HEK293T (cell line): Measurements from ENCODE around the gene ATG13.

Experiments used
- CTBP1 ChIP-seq: fragments of 450-650 bp; IDR thresholded peaks from 2 replicates; pipeline ENCODE4 v1.6.1; 2016; ENCODE audit warnings: borderline replicate concordance
- FOXK2 ChIP-seq: fragments of 450-650 bp; IDR thresholded peaks from 2 replicates; pipeline ENCODE4 v1.6.1; 2016; ENCODE audit warnings: mild to moderate bottlenecking
- SP1 ChIP-seq: fragments of 450-650 bp; IDR thresholded peaks from 2 replicates; pipeline ENCODE4 v1.6.1; 2017
- TARDBP ChIP-seq: fragments of 450-650 bp; IDR thresholded peaks from 2 replicates; pipeline ENCODE4 v1.6.1; 2016
- TF ChIP-seq, protein P1 (sequence below): fragments of 450-650 bp; IDR thresholded peaks from 2 replicates; pipeline ENCODE4 v1.6.1; 2016

- TF ChIP-seq TARDBP, result no peak
- TF ChIP-seq, protein P1, sequence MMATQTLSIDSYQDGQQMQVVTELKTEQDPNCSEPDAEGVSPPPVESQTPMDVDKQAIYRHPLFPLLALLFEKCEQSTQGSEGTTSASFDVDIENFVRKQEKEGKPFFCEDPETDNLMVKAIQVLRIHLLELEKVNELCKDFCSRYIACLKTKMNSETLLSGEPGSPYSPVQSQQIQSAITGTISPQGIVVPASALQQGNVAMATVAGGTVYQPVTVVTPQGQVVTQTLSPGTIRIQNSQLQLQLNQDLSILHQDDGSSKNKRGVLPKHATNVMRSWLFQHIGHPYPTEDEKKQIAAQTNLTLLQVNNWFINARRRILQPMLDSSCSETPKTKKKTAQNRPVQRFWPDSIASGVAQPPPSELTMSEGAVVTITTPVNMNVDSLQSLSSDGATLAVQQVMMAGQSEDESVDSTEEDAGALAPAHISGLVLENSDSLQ, result no peak
- TF ChIP-seq FOXK2, result no peak
- no peak for TF ChIP-seq SP1
- TF ChIP-seq CTBP1, result no peak
Measured at GRCh38 chr11:46710821-46711269, 93.5 kb downstream of the ATG13 start.
